ENCODE data around the gene HOXC13.

The HOXC13 gene

DNA sequence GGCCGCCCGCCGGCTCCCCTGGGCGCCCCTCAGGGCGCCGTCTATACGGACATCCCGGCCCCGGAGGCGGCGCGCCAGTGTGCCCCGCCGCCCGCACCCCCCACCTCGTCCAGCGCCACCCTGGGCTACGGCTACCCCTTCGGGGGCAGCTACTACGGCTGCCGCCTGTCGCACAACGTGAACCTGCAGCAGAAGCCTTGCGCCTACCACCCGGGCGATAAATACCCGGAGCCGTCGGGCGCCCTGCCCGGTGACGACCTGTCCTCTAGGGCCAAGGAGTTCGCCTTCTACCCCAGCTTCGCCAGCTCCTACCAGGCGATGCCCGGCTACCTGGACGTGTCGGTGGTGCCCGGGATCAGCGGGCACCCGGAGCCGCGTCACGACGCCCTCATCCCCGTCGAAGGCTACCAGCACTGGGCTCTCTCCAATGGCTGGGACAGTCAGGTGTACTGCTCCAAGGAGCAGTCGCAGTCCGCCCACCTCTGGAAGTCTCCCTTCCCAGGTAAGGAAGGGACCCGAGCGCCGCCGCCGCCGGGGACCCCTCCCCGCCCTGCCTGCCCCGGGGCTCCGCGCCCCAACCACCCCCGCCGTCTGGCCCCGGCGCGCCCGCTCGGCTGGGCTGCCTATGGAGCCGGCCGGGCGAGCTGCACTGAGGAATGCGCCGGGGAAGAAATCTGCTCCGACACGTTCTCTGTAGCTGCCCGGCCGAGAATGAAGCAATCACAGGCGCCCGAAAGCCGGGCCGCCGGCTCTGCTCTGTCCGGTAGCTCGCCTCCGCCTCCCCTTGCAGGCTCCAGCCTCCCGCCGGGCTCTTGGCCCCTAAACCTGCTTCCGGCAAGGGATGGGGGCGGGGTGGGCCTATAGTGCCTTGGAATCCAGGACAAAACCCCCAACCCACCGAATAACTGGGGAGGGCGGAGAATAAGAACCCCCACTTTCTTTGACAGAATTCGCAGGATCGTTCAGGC is 794 bp downstream of the HOXC13 start:
- no peak for FAIRE-seq

DNA sequence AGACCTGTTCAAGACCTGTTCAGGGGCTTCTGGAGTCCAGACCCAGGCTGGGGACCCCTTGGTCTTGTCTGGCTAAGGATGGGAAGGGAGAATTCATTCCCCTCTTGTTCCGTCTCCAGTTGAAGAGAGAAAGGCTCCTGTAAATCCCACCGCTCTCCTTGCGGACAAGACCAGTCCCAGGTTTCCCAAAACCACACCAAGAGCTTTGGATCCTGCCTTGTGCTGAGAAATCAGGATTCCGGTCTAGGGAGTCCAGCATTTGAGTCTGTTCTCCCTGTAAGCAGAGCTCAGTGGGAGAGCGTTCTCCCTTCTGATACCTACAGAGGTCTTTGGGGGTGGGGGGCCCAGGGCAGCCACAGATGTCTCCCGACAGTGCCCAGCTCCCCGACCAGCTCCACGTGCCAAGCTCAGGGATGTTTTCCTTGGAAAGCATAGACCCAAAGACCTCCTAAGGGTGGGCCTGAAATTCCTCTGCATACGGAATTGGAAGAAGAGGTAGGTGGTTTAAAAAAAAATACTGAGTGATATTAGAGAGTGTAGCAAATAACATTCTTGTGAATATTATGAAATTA is 1.9 kb downstream of the HOXC13 start:
- no peak for FAIRE-seq

DNA sequence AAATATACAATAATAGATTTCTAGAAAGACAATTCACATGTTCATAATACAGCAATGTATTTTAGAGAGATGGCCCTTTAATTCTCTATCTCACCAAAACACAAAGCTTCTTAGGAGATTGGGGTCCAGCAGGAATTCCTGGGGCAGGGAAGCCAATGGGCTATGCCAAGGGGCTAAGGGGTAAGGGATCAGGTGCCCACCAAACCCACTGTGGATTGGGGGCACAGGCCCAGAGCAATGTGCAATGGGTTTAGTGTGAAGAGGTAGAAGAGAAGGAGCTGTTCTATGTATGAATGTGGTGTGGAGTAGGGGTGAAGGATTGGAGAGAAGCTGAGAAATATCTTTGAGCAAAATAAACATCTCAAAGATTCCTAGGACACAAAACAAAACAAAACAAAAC is 2.6 kb downstream of the HOXC13 start:
- no peak for FAIRE-seq

DNA sequence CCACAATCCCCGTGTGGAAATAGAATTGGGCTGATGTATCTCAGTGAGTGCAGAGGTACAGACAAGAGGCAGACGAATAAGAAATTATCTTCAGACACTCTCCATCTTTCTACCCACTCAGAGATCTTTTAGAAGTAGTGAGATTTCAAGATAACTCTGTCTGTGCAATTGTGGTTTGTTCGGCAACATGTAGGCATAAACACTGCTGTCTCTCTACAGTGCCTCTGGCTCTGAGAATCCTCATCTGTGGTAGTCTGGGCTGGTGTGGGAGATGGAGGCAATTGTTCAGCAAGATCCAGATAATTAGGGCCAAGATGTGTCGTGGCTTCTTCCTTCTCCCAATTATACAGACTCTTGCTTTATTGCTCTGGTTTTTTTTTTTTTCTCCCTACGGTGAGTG is 3.1 kb downstream of the HOXC13 start:
- no peak for FAIRE-seq

DNA sequence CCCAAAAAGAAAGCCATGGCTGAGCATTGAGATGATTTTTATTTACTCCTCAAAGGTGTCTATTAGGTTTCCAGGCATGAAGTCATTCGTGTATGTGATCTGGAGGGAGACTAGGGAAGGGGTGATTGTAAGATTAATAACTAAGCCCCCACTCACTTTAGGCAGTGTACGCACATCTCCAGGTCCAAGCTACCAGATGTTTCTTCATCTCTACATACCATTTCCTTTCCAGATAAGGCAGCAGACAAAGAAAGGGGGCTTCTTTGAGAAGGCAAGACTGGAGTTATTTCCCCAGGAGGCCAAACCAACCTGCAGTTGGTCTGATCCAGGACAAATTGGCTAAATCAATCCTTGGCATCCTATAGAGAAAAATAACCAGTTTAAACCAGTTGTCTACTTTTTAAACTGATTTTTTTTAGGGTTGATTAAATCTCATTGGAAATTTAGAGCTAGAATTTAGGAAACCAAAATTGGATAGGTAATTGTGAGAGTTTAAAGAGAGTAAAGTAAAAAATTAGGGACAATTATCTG is 3.9 kb downstream of the HOXC13 start:
- no peak for FAIRE-seq

DNA sequence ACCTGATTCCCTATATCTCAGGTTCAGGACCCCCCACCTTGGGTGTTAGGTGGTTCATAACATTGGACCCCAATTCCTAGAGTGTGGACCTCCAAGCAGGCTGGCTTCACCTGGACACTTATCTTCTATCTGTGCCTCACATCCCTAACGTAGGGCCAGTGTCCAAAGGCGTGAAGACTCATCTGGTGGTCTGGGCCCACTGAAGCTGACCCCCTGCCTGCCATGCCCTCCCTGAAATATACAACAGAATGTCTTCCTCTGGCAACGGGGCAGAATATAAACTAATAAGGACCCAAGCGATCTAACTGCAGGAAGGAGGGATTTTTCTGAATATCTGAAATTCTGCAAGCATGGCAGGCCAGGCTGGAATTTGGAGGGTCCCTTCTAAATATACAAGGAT is 5.6 kb downstream of the HOXC13 start:
- no peak for FAIRE-seq

DNA sequence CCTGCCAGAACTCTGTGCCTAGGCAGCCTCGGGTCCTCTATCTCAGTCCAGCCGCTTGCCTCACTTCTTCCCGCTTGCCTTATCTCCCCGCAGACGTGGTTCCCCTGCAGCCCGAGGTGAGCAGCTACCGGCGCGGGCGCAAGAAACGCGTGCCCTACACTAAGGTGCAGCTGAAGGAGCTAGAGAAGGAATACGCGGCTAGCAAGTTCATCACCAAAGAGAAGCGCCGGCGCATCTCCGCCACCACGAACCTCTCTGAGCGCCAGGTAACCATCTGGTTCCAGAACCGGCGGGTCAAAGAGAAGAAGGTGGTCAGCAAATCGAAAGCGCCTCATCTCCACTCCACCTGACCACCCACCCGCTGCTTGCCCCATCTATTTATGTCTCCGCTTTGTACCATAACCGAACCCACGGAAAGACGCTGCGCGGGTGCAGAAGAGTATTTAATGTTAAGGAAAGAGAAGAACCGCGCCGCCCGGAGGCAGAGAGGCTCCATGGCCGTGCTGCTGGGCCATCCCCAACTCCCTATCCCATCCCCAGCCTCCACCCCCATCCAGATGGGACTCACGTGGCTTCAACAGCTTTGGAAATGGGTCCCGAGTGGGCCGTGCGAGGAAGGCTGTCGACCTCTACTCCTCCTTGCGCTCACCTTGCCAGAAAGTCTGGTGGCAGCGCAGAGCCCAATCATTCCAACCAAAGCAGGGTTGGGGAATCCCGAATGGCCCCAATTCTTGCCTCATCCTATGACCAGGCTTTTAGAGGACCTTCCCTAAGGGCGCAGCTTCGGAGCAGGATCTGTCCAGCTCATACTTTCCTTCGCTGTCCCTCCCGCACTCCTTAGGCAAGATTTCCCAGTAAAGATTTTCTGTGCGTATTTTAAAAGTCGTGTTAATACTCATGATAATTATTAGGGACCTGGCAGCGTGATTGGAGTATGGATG is 6.5 kb downstream of the HOXC13 start:
- FAIRE-seq: no peak

DNA sequence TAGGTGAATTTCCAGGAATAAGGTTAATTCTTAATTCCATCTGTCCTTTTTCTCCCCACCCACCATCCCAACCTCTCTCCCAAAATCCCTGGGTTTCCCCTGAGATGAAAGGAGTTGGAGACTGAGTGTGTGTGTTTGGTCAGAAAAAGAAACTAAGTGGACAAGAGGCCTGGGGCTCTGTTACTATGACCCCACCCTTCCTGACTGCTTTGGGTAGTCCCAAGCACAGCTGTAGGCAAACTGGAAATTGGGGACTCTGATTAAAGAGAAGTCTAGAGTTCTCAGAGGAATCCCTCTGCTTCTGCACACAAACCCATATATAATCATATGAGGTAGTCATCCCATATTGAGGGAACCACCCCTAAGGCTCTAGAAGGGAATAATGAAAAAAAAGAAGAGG is 9.1 kb downstream of the HOXC13 start:
- no peak for FAIRE-seq

DNA sequence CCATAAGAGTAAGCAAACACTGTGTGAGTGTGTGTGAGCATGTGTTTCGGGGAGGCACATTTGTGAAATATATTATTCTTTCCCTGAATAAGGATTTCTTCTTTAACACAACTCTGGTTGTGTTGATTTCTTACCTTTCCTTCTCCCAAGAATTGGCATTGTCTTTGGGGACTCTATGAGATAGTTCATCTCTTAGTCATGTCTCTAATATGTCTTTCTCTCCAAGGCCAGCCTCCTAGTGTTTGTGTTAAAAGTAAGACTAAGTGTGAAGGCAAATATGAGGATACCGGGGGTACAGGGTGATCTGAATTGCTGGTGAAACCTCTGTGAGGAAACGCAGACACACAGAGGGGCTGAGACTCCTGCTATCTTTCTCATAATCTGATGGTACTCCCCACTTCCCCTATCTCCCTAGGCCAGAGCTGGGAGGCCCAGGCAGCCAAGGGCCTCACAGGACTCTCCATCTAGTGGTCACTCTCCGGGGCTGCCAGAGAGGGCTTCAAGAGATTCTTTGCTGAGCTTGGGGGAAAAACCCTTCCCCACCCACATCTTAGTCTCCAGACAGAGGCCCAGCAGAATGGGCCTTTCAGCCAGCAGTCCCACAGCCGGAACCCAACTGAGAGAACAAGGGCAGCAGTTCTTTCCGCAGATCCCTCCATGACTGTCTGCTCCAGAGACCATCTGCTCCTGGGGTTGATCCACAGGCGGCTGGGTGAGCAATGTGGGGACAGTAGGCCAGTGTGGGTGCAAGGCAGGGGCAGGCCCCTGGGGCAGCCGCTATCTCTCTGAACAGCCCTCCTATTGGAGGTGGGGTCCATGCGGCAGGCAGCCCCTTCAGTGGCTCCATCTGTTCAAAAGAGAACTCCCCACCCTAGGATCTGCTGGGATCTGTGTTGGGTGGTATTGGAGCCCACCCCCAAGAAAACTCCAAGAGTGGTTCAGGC is 10.3 kb downstream of the HOXC13 start:
- FAIRE-seq: no peak

DNA sequence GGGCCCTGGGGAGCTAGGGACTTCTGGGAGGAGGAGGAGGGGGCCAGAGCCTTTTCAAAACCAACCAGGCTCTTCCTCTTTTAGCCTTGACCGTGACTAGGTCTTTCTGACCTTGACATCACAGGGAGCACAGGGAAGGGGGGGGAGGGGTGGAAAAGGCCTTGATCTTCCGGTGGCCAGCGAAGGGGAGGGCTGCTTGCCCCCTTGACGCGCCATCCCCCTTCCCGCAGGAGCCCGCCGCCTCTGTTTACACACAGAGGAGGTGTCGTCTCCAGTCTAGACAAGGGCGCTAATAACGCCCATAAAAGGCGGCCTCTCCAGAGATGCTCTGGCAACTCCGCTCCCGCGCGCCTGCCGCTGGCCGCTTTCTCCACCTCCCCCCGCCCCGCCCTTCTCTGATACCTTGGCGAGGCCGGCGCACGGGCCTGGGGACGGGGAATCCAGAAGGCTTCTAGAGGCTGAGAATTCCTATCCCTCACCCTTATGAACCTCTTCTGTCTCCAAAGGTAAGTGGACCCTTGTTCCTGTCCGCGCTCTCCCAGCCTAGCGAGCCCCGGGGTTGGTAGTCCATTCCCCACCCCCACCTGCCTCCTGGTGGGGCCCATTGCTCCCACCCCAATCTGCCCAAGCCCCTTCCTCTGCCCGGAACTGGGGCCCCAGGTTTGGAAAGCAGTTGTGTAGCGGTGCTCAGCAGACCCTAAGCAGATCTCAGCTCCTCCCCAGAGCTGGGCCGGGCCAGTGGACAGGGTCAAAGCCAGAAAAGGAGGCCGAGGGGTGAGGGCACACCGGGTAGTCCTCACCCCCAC is 11.2 kb downstream of the HOXC13 start:
- no peak for FAIRE-seq

DNA sequence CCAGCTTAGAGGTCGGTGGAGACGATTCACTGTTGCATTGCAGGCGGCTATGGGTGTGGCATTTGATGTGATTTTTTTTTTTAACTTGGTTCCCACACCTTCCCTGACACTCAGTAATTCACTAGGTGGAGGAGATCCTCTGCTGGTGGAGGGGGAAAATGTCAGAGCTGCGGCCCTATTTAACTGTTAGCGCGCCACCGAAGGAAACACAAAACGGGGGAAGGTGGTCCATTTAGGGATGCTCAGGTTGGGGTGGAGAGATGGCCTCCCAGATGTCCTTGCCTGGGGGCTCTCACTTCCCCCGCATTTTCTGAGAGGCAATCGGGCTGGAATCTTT is 11.8 kb downstream of the HOXC13 start:
- no peak for FAIRE-seq

DNA sequence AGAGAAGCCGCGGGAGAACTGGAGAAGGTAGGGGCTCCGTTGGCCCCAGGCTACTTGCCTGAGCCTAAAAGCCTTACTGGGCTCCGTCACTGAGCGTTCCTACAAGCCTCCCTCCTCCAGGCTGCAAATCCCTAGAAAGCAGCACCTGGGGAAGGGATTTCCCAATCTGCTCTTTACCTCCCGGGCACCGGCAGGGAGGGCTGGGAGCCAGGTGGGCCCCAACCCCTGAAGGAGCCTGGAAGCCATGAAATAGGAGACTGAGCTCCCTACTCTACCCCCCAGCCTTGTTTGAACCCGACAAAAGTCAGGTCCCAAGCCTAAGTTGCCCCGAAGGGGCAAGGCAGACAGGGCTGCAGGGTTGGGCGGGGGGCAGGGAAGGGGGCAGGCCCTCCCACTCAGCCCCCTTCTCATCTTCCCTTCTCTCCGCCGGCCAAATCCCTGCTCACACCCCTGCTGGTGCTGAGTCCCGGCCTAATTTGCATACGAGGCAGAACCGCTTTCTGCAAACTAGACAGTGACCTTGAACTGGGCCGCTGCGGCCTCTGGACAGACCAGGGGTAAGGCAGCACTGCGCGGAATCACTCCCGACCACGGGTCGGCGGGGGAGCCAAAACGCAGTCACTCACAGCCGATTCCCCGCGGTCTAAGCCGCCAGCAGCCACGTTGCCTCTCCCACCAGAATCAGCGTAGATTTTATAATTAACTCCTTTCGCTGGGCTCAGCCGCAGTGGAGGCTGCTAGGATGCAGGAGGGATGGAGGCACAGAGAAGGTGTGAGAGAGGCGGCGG is 12.4 kb downstream of the HOXC13 start:
- FAIRE-seq: no peak

DNA sequence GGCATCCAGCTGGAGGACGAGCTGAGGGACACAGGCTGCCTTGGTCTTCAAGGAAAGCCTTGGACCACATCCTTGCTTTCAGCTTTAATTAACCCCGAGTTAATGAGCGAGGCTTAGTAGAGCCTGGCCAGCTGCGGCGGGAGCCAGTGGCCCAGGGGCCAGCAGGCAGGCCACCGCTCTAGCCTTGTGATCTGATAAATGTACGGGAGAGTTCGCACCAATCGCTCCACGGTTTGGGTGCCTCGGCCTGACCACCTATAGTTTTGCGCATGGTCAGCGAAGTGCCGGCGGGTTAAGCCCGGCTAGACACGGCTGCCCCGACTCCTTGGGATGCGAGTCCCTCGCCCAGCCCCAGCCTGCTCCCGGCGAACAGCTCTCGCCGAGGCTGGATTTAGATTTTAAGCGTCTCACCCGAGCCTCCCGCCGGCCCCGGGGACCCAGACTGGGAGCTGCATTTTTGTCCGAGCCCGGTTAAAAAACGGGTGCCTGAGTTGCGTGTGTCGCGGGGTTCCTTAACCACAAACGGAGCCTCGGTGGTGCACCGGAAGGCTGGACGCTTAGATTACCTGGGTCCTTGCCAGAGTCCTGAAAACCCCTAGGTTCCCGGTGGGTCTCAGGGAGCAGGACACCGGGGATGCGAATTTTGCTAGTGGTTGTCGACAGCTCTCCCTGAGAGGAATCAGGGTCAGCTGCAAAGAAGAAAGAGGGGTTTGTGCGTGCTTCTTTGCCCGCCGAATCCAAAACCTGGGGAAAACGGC is 13.1 kb downstream of the HOXC13 start:
- no peak for FAIRE-seq

DNA sequence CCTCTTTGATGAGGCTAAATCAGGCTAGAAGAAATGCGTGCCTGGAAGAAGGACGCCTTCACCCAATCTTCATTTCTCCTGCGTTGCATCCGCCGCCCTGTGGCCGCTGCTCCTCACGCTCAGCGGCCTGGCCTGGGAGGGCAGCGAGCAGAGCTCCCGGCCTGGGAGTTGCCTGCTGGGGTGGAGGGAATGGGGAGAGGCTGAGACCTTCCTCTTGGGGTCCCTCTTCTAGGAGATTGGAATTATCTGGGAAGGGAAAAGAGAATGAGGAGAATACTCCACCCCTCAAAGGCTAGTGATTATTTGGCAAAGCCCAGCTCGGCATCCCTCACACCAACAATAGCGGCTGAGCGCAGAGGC is 13.7 kb downstream of the HOXC13 start:
- no peak for FAIRE-seq

DNA sequence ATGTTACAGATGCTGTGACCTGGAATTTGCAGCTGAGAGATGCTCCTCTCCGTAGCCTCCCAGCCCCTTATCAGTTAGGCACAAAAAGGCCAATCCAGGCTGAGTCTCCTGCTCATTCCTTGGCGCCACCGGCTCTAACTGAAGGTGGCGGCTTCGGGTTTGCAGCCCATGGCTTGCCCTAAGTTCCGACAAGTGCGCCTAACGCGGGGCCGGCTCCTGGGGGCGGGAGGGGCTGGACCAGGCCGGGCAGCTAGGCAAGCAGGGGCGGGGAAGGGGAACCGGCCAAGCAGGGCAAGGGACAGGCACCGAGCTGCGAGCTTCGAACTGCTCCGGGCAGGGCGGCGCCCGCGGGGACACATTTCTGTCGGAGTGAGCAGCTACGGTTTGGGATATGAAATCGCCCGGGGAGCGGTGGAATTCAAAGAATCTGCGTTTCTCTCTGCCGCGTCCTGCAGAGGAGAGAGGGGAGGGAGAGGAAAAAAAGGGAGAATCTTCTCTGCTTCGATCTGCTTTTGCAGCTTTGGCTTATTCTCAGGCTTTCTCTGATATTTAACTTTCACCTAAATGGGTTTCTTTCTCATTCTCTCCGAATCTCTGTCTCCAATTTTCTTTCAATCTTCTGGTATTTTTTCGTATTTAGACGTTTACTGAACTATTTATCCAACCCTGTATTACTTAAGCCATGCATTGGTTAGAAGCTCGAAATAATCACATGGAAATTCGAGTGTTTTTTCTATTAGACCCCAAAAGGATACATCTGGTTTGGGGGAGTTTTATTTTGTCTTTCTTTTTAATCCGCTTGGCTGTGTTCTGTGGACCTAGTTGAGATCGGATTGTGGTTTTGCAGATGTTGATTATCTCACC is 14.5 kb downstream of the HOXC13 start:
- no peak for FAIRE-seq

DNA sequence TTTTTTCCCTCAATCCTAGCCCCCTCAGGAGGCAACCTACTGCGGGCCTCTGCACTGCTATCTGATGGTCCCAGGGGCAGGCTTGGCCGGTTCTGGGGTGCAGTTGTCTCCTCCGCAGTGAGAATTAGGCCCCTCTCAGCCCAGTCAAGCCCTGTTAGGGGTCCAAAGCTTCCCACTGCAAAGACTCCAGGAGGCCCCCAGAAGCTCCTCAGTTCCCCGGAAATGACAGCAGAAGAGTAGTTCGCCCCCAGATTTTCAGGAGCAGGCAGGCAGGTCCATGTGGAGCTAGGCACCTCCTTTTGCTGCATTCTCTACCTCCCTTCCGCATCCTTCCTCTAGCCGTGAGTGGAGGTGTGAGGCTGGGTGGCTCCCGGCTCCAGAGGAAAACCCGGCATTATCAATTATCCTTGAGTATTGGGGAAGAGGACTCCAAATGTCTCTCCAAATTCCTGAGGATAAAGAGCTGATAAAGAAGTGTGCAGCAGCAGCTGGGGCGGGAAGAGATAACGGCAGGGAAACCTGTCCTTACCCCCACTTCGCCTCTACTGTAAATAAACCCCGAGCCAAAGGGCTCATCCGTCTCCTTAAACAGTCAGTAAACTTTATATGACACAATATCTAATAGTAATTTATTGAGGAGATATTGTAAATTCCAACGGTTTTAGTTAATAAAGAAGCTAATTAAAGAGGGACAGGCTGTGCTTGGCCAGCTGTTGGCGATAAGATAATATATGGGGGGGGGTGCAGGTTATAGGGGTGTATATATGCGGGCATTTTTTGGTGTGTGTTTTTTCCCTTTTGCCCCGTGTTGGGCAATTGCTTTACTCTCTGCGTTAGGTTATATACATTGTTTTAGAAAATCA is 15.4 kb downstream of the HOXC13 start:
- no peak for FAIRE-seq

DNA sequence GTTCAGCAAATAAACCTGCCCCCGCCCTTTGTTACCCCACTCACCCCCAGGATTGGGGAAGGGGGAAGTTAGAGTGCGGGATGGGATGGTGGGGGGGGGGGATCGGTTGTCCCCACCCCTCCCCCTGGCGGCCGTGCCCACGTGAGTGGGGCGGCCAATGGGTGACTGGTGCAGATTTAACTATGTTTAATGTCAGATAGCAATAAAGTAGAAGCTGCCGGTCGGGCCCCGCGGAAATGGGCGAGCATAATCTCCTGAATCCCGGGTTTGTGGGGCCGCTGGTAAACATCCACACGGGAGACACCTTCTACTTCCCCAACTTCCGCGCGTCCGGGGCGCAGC is 16.0 kb downstream of the HOXC13 start, which contains the start of gene HOXC12:
Gene HOXC12, plus strand, starts transcription at position 210 of the 342 bp plus-strand sequence. Its CDS starts 27 bp downstream, at position 237.
- no peak for FAIRE-seq

All from A204.1 (cell line).